Measurements from ENCODE around the gene DNAH3.

- TF ChIP-seq CTCF (IDR thresholded peaks at IDR 0.05) = no peak
- no peak for TF ChIP-seq POLR2A (IDR thresholded peaks at IDR 0.05)
Observed at GRCh38 chr16:21162661-21163151, 12.1 kb upstream of the DNAH3 start.

Data from testis (tissue), 2 donors.